Naive thymus-derived CD8-positive, alpha-beta T cell (primary cell): ENCODE results near the gene PLA2G4B. TPM values are rescaled to one million over a fixed set of nuclear protein-coding genes. Genes with fewer than 3 reads are reported as not detected.
A peak's percentile ranks its signal among the peaks of the same experiment; 100 is the strongest.

ENCODE experiments used
- ATAC-seq, 2 donors: fragments of 150-1000 bp; cut with Tn5 transposase in 1 of 2; sonication (Bioruptor Pico), chemical (Tn5 transposase) in 1 of 2; 1 replicate in 1 of 2; 2 replicates in 1 of 2; pipeline ENCODE4 v1.10.0; 2021; ENCODE audit warnings: mild to moderate bottlenecking in 2 of 2, moderate library complexity in 2 of 2
- POLR2A ChIA-PET: fragments of 350-600 bp; sonication (Branson Sonifier 250); formaldehyde crosslinking; loops from one replicate; lab custom pipeline; 2021; ENCODE audit warnings: antibody characterized with exemption; lab: Charles Lee
- DNase-seq, 10 donors: peaks; one replicate each; pipeline versions ENCODE4 v3.0.0 to v3.0.0-alpha.2; 2020 to 2022
- H3K27ac Mint-ChIP-seq, 10 donors: one replicate each; pipeline ENCODE4 v1.8.0; 2020 to 2022; ENCODE audit warnings: mild to moderate bottlenecking in 10 of 10, mixed read lengths in 10 of 10, moderate library complexity in 4 of 10, inconsistent platforms in 1 of 10
- H3K27me3 Mint-ChIP-seq, 5 donors: one replicate each; pipeline ENCODE4 v1.8.0; 2021 to 2022; ENCODE audit warnings: mixed read lengths in 5 of 5
- H3K36me3 Mint-ChIP-seq, 3 donors: one replicate each; pipeline ENCODE4 v1.8.0; 2020 to 2022; ENCODE audit warnings: mixed read lengths in 3 of 3, mild to moderate bottlenecking in 2 of 3, inconsistent platforms in 1 of 3
- H3K4me1 Mint-ChIP-seq, 4 donors: one replicate each; pipeline ENCODE4 v1.8.0; 2021 to 2022; ENCODE audit warnings: mixed read lengths in 4 of 4
- H3K4me3 Mint-ChIP-seq, 10 donors: one replicate each; pipeline ENCODE4 v1.8.0; 2020 to 2022; ENCODE audit warnings: mild to moderate bottlenecking in 10 of 10, mixed read lengths in 10 of 10, moderate library complexity in 6 of 10, inconsistent platforms in 1 of 10
- H3K9me3 Mint-ChIP-seq, 9 donors: one replicate each; pipeline ENCODE4 v1.8.0; 2020 to 2022; ENCODE audit warnings: mixed read lengths in 9 of 9, mild to moderate bottlenecking in 3 of 9, inconsistent platforms in 1 of 9, moderate library complexity in 1 of 9
- polyA plus RNA-seq, 3 donors: library from polyadenylated mRNA; unstranded; fragments of 300-500 nt; fragmentation: Illumina TruSeq; gene quantifications; one replicate each; pipeline ENCODE4 v1.2.3, GENCODE V29; 2021
- total RNA-seq, 8 experiments: library from RNA in 2 of 8; stranded (reverse) in 2 of 8; gene quantifications; one replicate each; pipeline ENCODE4 v1.2.3 and lab custom pipeline; 2021 to 2026

The PLA2G4B gene
- total and polyA plus RNA-seq, 5 experiments from 2014 or later = 0.82 to 64.9 (median 2.9) TPM

GRCh38 chr15:41810651-41811431, 27.8 kb upstream of the PLA2G4B start:
- H3K9me3 Mint-ChIP-seq = no peaks in the 10 kb centered on the region
- H3K4me3 Mint-ChIP-seq = no peak overlapping the region
- POLR2A ChIA-PET = interaction anchor here (0.7 to 4.5 kb wide), 6 partner anchors 16 to 253 kb away, joined by 3 to 37 read pairs (median 4); partner anchors contain the start of gene MAPKBP1
- H3K27ac Mint-ChIP-seq = peak overlapping the region in 4 of 10 donors; percentile 48 to 66 (median 56)
- DNase-seq = no peak
- H3K36me3 Mint-ChIP-seq = peaks cover 1 to 22% (median 3%) of the 10 kb centered on the region in 3 donors
- peak; percentile 9 to 13 for ATAC-seq
- peaks cover 9 to 23% (median 20%) of the 10 kb centered on the region in 4 donors for H3K4me1 Mint-ChIP-seq
- H3K27me3 Mint-ChIP-seq = no peaks in the 10 kb centered on the region

GRCh38 chr15:41811432-41812195, 27.0 kb upstream of the PLA2G4B start:
- no peaks in the 10 kb centered on the region for H3K27me3 Mint-ChIP-seq
- peak; percentile 61 to 86 (median 72) for DNase-seq
- peaks cover 9 to 21% (median 20%) of the 10 kb centered on the region in 4 donors for H3K4me1 Mint-ChIP-seq
- POLR2A ChIA-PET = interaction anchor here (1.3 to 4.5 kb wide), 5 partner anchors 15 to 254 kb away, joined by 3 to 37 read pairs (median 4); partner anchors contain the start of gene MAPKBP1
- no peaks in the 10 kb centered on the region for H3K9me3 Mint-ChIP-seq
- peak; percentile 90 to 98 for ATAC-seq
- peak overlapping the region in 2 of 10 donors; percentile 48 to 57 for H3K27ac Mint-ChIP-seq
- peaks cover 3 to 30% (median 5%) of the 10 kb centered on the region in 3 donors for H3K36me3 Mint-ChIP-seq
- H3K4me3 Mint-ChIP-seq = no peak overlapping the region

GRCh38 chr15:41812820-41813375, 25.7 kb upstream of the PLA2G4B start:
- peaks cover 9 to 21% (median 20%) of the 10 kb centered on the region in 4 donors for H3K4me1 Mint-ChIP-seq
- peaks cover 5 to 43% (median 10%) of the 10 kb centered on the region in 3 donors for H3K36me3 Mint-ChIP-seq
- ATAC-seq = no peak
- no peaks in the 10 kb centered on the region for H3K9me3 Mint-ChIP-seq
- DNase-seq = no peak
- H3K4me3 Mint-ChIP-seq = no peak overlapping the region
- H3K27me3 Mint-ChIP-seq = no peaks in the 10 kb centered on the region
- H3K27ac Mint-ChIP-seq = no peak overlapping the region
- POLR2A ChIA-PET = interaction anchor here (1.1 to 4.5 kb wide), 3 partner anchors 11 to 255 kb away, joined by 3 to 37 read pairs (median 4); partner anchors contain the start of gene MAPKBP1

- DNase-seq (no peak), ATAC-seq (no peak)
- no peaks in the 10 kb centered on the region for H3K9me3 Mint-ChIP-seq
- peak overlapping the region in 1 of 10 donors; percentile 27 for H3K27ac Mint-ChIP-seq
- no peaks in the 10 kb centered on the region for H3K27me3 Mint-ChIP-seq
- peaks cover 9 to 21% (median 20%) of the 10 kb centered on the region in 4 donors for H3K4me1 Mint-ChIP-seq
- H3K4me3 Mint-ChIP-seq = no peak overlapping the region
- POLR2A ChIA-PET = interaction anchor here (1.1 to 4.5 kb wide), 2 partner anchors 12 to 39 kb away, joined by 3 to 37 read pairs; partner anchors contain the start of gene MAPKBP1
- H3K36me3 Mint-ChIP-seq = peaks cover 5 to 46% (median 12%) of the 10 kb centered on the region in 3 donors
These were observed 25.2 kb upstream of the PLA2G4B start for GRCh38 chr15:41813426-41813825.

GRCh38 chr15:41814534-41814933, 24.1 kb upstream of the PLA2G4B start:
- Mint-ChIP-seq H3K4me1 (peaks cover 8 to 19% (median 16%) of the 10 kb centered on the region in 4 donors), H3K36me3 (peaks cover 5 to 54% (median 15%) of the 10 kb centered on the region in 3 donors), H3K9me3 (no peaks in the 10 kb centered on the region), H3K27me3 (no peaks in the 10 kb centered on the region), H3K4me3 (no peak overlapping the region), H3K27ac (no peak overlapping the region)
- POLR2A ChIA-PET = interaction anchor here (1.1 kb wide), 1 partner anchor 11 kb away, joined by 3 read pairs; no protein-coding TSS in a partner anchor
- no peak for ATAC-seq
- no peak for DNase-seq

GRCh38 chr15:41816788-41817187, 21.9 kb upstream of the PLA2G4B start:
- POLR2A ChIA-PET = interaction anchor here (0.6 kb wide), 1 partner anchor 174 kb away, joined by 4 read pairs; no protein-coding TSS in a partner anchor
- Mint-ChIP-seq H3K9me3 (no peaks in the 10 kb centered on the region), H3K4me1 (peaks cover 0 to under 1% (median 0%) of the 10 kb centered on the region in 4 donors), H3K27ac (no peak overlapping the region), H3K27me3 (no peaks in the 10 kb centered on the region), H3K36me3 (peaks cover 5 to 68% (median 17%) of the 10 kb centered on the region in 3 donors), H3K4me3 (no peak overlapping the region)
- DNase-seq = no peak
- ATAC-seq = no peak

GRCh38 chr15:41817327-41817726, 21.3 kb upstream of the PLA2G4B start:
- H3K27ac Mint-ChIP-seq = no peak overlapping the region
- H3K27me3 Mint-ChIP-seq = no peaks in the 10 kb centered on the region
- no peaks in the 10 kb centered on the region for H3K9me3 Mint-ChIP-seq
- POLR2A ChIA-PET = interaction anchor here (0.6 kb wide), 2 partner anchors 91 to 175 kb away, joined by 3 to 4 read pairs; no protein-coding TSS in a partner anchor
- ATAC-seq = no peak
- H3K4me1 Mint-ChIP-seq = no peaks in the 10 kb centered on the region
- DNase-seq = no peak
- H3K4me3 Mint-ChIP-seq = no peak overlapping the region
- H3K36me3 Mint-ChIP-seq = peaks cover 5 to 68% (median 17%) of the 10 kb centered on the region in 3 donors

- POLR2A ChIA-PET = interaction anchor here (0.6 kb wide), 1 partner anchor 91 kb away, joined by 3 read pairs; no protein-coding TSS in a partner anchor
- Mint-ChIP-seq H3K9me3 (no peaks in the 10 kb centered on the region), H3K36me3 (peaks cover 5 to 71% (median 20%) of the 10 kb centered on the region in 3 donors), H3K27ac (no peak overlapping the region), H3K4me3 (no peak overlapping the region), H3K27me3 (no peaks in the 10 kb centered on the region), H3K4me1 (no peaks in the 10 kb centered on the region)
- ATAC-seq (no peak), DNase-seq (no peak)
These were observed 20.9 kb upstream of the PLA2G4B start for GRCh38 chr15:41817781-41818180.

GRCh38 chr15:41819455-41820050, 19.1 kb upstream of the PLA2G4B start:
- Mint-ChIP-seq H3K36me3 (peaks cover 5 to 62% (median 18%) of the 10 kb centered on the region in 3 donors), H3K4me1 (no peaks in the 10 kb centered on the region), H3K27me3 (no peaks in the 10 kb centered on the region), H3K9me3 (no peaks in the 10 kb centered on the region), H3K27ac (peak overlapping the region in 2 of 10 donors; percentile 13 to 55), H3K4me3 (no peak overlapping the region)
- POLR2A ChIA-PET = interaction anchor here (0.6 kb wide), 1 partner anchor 215 kb away, joined by 4 read pairs; no protein-coding TSS in a partner anchor
- ATAC-seq = no peak
- DNase-seq = no peak

GRCh38 chr15:41820791-41821423, 17.7 kb upstream of the PLA2G4B start:
- H3K4me3 Mint-ChIP-seq = no peak overlapping the region
- peak overlapping the region in 2 of 10 donors; percentile 49 to 55 for H3K27ac Mint-ChIP-seq
- H3K27me3 Mint-ChIP-seq = no peaks in the 10 kb centered on the region
- peaks cover 4 to 52% (median 18%) of the 10 kb centered on the region in 3 donors for H3K36me3 Mint-ChIP-seq
- POLR2A ChIA-PET = interaction anchor here (1.3 kb wide), 1 partner anchor 47 kb away, joined by 5 read pairs; the partner anchor contains the start of gene MAPKBP1
- no peaks in the 10 kb centered on the region for H3K9me3 Mint-ChIP-seq
- DNase-seq (no peak), ATAC-seq (no peak)
- H3K4me1 Mint-ChIP-seq = no peaks in the 10 kb centered on the region

- ATAC-seq (no peak), DNase-seq (no peak)
- H3K4me1 Mint-ChIP-seq = peaks cover 4 to 6% (median 4%) of the 10 kb centered on the region in 4 donors
- no peaks in the 10 kb centered on the region for H3K9me3 Mint-ChIP-seq
- H3K27ac Mint-ChIP-seq = peak overlapping the region in 2 of 10 donors; percentile 67 to 69
- no peak overlapping the region for H3K4me3 Mint-ChIP-seq
- POLR2A ChIA-PET = interaction anchor here (1.3 kb wide), 1 partner anchor 48 kb away, joined by 5 read pairs; the partner anchor contains the start of gene MAPKBP1
- H3K36me3 Mint-ChIP-seq = peaks cover 0 to 43% (median 18%) of the 10 kb centered on the region in 3 donors
- no peaks in the 10 kb centered on the region for H3K27me3 Mint-ChIP-seq
These were observed 16.8 kb upstream of the PLA2G4B start for GRCh38 chr15:41821831-41822230.
